ENCODE results near the gene DNPH1.

Gene DNPH1

DNA sequence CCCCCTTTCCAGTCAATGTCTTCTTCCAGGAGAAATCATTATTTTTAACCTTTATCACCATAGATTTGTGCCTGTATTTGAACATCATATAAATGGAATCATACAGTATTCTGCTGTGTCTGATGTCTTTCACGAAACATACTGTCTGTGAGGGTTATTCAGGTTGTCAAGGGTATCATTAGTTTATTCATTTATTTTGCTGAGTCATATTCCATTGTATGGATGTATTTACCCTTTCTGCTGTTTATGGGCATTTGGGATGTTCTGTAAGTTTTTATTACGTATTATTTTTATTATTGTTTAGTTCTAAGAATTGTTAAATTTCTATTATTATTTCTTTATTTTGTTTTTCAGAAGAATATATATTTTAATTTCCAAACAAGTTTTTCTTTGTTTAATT lies 22.0 kb downstream of the DNPH1 start:
- DNase-seq: no peak

DNA sequence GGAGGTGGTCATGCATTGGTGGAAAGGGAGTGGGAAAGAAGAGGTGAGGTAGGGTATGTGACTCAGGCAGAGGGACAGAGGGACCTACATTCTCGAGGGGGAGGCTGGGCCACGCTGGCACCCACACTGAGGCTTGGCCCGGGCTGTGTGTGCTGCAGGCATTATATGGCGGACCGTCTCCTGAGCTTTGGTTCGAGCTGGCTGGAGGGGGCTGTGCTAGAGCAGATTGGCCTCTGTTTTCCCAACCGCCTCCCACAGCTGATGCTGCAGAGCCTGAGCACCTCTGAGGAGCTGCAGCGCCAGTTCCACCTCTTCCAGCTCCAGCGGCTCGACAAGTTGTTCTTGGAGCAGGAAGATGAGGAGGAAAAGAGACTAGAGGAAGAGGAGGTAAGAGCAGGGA lies 23.4 kb downstream of the DNPH1 start:
- no peak for DNase-seq

DNA sequence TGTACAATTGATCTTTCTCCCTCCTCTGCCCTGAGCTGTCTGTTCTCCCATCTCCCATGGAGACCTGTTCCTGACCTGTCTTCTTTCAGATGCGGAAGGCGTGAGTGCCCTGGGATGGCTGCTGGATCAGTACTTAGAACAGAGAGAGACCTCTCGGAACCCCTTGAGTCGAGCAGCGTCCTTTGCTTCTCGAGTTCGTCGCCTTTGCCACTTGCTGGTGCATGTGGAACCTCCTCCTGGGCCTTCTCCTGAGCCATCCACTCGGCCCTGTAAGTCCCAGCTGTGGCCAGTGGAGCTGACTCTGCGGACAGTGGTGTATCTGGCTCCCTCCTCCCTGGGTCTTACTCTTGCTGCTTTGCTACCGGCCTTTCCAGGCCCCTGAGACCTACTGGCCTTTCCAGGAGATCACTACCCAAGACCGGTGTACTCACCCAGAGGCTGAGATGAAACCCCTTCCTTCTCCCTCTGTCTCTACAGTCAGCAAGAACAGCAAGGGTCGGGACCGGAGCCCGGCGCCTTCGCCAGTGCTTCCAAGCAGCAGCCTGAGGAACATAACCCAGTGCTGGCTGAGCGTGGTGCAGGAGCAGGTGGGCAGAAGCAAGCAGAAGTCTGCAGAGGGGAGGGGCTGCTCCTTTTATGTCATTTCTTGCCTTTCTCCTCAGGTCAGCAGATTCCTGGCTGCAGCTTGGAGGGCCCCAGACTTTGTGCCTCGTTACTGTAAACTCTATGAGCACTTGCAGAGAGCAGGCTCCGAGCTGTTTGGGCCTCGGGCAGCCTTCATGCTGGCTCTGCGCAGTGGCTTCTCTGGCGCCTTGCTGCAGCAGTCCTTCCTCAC lies 24.8 kb downstream of the DNPH1 start:
- DNase-seq: no peak

DNA sequence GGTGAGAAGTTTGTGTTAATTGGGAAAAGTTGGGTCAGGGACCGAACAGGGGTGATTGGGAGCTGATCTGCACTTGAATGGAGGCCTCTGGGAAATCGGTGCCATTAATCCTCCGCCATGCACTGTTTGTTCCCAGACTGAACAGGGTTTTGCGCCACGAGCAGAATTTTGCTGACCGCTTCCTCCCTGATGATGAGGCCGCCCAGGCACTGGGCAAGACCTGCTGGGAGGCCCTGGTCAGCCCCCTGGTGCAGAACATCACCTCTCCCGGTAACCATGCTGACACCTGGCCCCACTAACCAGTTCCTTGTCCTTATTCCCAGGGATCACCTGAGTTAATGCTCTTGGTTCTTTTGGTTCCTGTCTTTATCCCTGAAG lies 25.6 kb downstream of the DNPH1 start:
- no peak for DNase-seq

- no peak for DNase-seq
Observed at GRCh38 chr6:43203029-43203717, 26.1 kb downstream of the DNPH1 start.

DNA sequence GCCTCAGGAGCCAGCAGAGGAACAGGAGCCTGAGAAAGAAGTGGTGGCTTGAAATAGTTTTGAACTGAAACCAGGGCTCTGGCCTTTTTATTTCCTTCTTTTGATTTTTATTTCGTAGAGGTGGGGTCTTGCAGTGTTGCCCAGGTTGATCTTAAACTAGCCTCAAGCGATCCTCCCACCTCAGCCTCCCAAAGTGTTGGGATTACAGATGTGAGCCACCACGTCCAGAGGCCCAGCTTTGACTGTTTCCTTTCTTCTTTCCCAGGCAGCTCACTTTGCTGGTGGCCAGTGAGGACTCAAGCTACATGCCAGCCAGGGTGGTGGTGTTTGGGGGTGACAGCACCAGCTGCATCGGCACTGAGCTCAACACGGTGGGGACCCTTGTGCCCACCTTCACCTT lies 26.8 kb downstream of the DNPH1 start:
- no peak for DNase-seq

GRCh38 chr6:43200541-43200940 lies 28.7 kb downstream of the DNPH1 start:
- DNase-seq: no peak

- DNase-seq: no peak
Observed at GRCh38 chr6:43199912-43200311, 29.4 kb downstream of the DNPH1 start.

- no peak for DNase-seq
Observed at GRCh38 chr6:43196337-43196736, 32.9 kb downstream of the DNPH1 start.

GRCh38 chr6:43193929-43194328 lies 35.4 kb downstream of the DNPH1 start:
- DNase-seq: no peak

DNA sequence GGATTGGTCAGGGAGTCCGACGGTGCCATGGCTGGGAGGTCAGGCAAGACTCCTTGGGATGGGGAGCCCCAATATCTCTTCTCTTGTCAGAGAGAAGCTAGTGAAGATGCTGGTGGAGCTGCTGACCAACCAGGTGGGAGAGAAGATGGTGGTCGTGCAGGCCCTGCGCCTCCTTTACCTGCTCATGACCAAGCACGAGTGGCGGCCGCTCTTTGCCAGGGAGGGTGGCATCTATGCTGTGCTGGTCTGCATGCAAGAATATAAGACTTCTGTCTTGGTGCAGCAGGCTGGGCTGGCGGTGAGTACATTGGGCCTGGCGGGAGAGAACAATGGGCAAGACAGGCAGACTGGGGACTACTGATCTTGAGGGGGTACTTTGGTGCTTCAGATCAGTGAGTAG lies 36.4 kb downstream of the DNPH1 start:
- no peak for DNase-seq

GRCh38 chr6:43189776-43190304 lies 39.4 kb downstream of the DNPH1 start:
- DNase-seq: no peak

DNA sequence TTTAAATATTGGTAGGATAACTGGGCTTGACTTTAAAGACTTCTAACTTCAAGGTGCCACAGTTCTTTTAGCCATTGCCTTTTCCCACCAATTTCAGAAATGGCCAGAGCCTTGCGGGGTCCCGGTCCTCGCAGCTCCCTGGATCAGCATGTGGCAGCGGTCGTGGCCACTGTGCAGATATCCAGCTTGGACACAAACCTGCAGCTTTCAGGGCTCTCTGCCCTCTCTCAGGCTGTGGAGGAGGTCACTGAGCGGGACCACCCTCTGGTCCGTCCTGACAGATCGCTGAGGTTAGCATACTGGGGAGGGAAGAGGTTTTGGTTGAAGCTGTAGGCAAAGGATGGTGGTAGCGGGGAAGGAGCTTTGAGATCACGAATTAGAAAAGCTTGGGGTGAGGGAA lies 40.9 kb downstream of the DNPH1 start:
- no peak for DNase-seq

GRCh38 chr6:43187821-43188220 lies 41.5 kb downstream of the DNPH1 start:
- no peak for DNase-seq

DNA sequence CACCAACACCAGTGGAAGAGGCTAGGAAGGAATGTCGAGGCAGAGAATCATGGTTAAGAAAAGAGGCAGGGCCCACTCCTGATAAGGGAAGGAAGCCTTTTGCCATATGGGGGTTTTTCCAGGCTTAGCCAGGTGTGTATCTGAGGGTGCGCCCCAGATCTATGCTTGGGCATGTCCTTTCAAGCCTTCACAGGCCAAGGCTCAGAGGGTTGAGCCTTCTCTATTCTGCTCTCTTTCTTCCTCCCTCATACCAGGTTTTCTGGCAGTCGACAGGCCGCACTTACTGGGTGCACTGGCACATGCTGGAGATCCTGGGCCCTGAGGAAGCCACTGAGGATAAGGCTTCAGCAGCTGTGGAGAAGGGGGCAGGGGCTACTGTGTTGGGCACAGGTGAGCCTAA lies 42.6 kb downstream of the DNPH1 start:
- no peak for DNase-seq

DNA sequence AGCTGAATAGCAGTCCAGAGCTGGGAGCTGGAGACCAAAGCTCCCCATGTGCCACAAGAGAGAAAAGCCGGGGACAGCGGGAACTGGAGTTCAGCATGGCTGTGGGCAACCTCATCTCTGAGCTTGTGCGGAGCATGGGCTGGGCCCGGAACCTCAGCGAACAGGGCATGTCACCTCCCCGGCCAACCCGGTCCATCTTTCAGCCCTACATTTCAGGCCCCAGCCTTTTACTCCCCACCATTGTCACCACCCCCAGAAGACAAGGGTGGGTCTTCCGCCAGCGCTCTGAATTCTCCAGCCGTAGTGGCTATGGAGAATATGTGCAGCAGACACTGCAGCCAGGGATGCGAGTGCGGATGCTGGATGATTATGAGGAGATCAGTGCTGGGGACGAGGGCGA lies 43.3 kb downstream of the DNPH1 start:
- no peak for DNase-seq

GRCh38 chr6:43185391-43185985 lies 43.8 kb downstream of the DNPH1 start:
- no peak for DNase-seq

DNA sequence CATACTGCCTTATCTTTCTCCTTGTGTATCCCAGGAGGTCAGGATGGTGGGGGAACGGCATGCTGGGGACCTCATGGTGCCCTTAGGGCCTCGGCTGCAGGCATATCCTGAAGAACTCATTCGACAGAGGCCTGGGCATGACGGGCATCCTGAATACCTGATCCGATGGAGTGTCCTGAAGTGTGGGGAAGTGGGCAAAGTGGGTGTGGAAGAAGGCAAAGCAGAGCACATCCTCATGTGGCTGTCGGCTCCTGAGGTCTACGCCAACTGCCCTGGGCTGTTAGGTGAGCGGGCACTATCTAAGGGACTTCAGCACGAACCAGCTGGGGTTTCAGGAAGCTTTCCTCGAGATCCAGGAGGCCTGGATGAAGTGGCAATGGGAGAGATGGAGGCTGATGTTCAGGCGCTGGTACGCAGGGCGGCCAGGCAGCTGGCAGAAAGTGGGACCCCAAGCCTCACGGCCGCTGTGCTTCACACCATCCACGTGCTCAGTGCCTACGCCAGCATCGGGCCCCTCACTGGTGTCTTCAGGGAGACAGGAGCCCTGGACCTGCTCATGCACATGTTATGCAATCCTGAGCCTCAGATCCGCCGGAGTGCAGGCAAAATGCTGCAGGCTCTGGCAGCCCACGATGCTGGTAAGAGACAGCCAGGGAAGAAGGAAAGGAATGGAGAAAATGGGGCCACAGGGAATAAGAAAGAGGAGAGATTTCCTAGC lies 44.9 kb downstream of the DNPH1 start:
- no peak for DNase-seq

DNA sequence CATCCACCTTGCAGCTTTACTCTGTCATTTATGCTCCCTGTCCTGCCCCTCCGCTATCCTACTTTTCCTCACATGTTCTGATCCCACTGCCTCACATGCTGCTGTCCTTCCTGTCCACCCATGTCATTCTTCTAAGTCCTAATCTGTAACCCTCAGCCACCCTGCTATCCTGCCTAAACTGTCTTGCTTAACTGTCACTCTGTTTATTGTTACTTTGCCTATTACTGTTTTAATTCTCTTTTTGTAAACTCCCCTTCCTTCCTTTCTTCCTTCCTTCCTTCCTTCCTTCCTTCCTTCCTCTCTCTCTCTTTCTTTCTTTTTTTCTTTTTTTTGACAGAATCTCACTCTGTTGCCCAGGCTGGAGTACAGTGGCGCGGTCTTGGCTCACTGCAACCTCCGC lies 45.8 kb downstream of the DNPH1 start:
- no peak for DNase-seq

DNA sequence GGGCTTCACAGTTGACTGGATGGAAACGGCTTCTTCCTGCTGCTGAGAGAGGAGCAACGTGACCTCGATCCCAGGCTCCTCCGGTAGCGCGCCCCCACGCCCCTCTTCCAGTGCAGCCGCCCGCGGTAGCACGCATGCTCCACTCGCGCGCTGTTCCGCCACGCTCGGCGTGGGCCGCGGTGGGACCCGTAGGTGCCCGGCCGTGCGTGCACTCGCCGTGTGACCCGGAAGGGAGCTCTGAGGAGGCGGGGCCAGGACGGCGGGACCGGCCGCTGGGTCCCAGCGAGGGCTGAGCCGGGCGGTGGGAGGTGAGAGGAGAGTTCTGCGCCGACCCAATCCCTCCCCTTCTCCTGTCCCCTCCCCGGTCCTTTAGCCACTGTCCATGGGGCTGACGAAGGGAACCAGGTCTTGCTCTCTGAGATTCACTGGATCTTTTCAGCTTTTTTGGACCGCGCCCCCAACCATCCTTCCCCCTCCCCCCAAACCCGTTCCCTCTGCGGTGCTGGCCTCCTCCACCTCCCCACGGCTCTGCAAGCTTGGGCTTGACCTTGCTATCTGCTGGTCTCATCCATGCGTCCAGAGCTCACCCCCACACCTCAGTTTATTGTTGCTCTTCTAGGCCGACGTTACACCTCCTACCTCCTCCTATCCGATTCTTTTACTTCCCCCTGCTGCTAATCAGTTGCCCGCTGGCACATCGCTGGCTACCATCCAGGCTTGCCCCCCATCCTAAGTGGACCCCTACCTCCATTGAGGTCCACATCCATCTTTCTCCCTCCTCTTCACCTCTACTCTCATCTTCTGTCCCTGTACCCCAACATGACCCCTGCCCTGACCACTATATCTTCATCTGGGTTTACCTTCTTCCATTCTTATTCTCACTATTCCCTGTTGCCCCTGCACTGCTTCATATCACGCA lies 47.1 kb downstream of the DNPH1 start, which contains the start of gene CUL9:
Gene CUL9 (plus strand): TSS at position 255 of the 919 bp plus-strand sequence. CDS start 2,115 bp downstream, outside the sequence.
- peak; percentile 54 to 80 for DNase-seq

- DNase-seq: no peak
Observed at GRCh38 chr6:43181621-43181941, 47.7 kb downstream of the DNPH1 start.

- DNase-seq: no peak
Observed at GRCh38 chr6:43180985-43181384, 48.3 kb downstream of the DNPH1 start.
